ENCODE data around the gene HLA-DMA. TPM values are rescaled to one million over a fixed set of nuclear protein-coding genes. Genes with fewer than 3 reads are reported as not detected.

The HLA-DMA gene
- total and polyA plus RNA-seq, 4 donors = 6.2 to 15.1 (median 8.9) TPM

DNA sequence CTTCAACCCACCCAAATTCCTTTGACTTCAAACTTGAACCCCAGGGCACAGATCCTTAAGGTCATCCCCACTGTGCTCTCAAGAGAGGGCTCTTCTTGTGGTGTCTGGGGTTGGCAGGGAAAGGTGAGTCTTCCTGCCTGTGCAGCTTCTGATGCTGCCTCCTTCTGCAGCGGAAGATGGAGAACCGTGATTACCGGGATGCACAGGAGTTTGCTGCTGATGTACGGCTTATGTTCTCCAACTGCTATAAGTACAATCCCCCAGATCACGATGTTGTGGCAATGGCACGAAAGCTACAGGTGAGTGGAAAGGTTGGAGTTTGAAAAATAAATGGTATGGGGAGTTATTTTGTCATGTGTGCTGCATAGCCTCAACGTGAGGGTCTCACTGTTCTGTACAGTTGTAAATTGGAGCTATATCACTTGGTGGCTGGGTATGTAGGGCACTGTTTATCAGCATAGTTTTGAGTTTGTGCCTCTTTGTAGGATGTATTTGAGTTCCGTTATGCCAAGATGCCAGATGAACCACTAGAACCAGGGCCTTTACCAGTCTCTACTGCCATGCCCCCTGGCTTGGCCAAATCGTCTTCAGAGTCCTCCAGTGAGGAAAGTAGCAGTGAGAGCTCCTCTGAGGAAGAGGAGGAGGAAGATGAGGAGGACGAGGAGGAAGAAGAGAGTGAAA is 24.5 kb upstream of the HLA-DMA start:
- TF ChIP-seq HNF4G (IDR thresholded peaks at IDR 0.05) (no peak), EGR1 (IDR thresholded peaks at IDR 0.05; ENCODE audit: low read depth in 2 of 2) (no peak), RAD21 (IDR thresholded peaks at IDR 0.05) (no peak), FOXA2 (IDR thresholded peaks at IDR 0.05) (no peak), TAF1 (conservative IDR thresholded peaks at IDR 0.05) (no peak), SP1 (IDR thresholded peaks at IDR 0.05) (no peak), YY1 (IDR thresholded peaks at IDR 0.05) (no peak), NR2F2 (IDR thresholded peaks at IDR 0.05) (no peak), HNF4A (conservative IDR thresholded peaks at IDR 0.05) (no peak), GABPA (IDR thresholded peaks at IDR 0.05 in 1 of 2, conservative IDR thresholded peaks at IDR 0.05 in 1 of 2) (no peak), JUND (IDR thresholded peaks at IDR 0.05) (no peak)
- TF ChIP-seq, protein P1, sequence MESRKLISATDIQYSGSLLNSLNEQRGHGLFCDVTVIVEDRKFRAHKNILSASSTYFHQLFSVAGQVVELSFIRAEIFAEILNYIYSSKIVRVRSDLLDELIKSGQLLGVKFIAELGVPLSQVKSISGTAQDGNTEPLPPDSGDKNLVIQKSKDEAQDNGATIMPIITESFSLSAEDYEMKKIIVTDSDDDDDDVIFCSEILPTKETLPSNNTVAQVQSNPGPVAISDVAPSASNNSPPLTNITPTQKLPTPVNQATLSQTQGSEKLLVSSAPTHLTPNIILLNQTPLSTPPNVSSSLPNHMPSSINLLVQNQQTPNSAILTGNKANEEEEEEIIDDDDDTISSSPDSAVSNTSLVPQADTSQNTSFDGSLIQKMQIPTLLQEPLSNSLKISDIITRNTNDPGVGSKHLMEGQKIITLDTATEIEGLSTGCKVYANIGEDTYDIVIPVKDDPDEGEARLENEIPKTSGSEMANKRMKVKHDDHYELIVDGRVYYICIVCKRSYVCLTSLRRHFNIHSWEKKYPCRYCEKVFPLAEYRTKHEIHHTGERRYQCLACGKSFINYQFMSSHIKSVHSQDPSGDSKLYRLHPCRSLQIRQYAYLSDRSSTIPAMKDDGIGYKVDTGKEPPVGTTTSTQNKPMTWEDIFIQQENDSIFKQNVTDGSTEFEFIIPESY (IDR thresholded peaks at IDR 0.05) = no peak
- TF ChIP-seq, protein P2, sequence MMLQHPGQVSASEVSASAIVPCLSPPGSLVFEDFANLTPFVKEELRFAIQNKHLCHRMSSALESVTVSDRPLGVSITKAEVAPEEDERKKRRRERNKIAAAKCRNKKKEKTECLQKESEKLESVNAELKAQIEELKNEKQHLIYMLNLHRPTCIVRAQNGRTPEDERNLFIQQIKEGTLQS (IDR thresholded peaks at IDR 0.05) = no peak
- TF ChIP-seq, protein P3, sequence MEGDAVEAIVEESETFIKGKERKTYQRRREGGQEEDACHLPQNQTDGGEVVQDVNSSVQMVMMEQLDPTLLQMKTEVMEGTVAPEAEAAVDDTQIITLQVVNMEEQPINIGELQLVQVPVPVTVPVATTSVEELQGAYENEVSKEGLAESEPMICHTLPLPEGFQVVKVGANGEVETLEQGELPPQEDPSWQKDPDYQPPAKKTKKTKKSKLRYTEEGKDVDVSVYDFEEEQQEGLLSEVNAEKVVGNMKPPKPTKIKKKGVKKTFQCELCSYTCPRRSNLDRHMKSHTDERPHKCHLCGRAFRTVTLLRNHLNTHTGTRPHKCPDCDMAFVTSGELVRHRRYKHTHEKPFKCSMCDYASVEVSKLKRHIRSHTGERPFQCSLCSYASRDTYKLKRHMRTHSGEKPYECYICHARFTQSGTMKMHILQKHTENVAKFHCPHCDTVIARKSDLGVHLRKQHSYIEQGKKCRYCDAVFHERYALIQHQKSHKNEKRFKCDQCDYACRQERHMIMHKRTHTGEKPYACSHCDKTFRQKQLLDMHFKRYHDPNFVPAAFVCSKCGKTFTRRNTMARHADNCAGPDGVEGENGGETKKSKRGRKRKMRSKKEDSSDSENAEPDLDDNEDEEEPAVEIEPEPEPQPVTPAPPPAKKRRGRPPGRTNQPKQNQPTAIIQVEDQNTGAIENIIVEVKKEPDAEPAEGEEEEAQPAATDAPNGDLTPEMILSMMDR (IDR thresholded peaks at IDR 0.05; ENCODE audit: low read depth, low read length, missing input control) = no peak
- TF ChIP-seq, protein P4, sequence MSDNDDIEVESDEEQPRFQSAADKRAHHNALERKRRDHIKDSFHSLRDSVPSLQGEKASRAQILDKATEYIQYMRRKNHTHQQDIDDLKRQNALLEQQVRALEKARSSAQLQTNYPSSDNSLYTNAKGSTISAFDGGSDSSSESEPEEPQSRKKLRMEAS (IDR thresholded peaks at IDR 0.05) = no peak
- 57% methylated on average over 10 of the region's 10 CpGs for WGBS
- peaks cover 28 to 74% (median 66%) of the 10 kb centered on the region in 4 donors for H3K36me3 ChIP-seq (ENCODE audit: control insufficient read depth in 4 of 4, insufficient read depth in 3 of 4, low read depth in 1 of 4, low read length in 3 of 4)
- H3K4me3 ChIP-seq (ENCODE audit: low read depth in 1 of 3, low read length in 3 of 3) = peak overlapping the region in 1 of 3 donors; percentile 6
- peak overlapping the region in 1 of 2 donors; percentile 7 for H3K27ac ChIP-seq (ENCODE audit: low read depth in 1 of 2, low read length in 2 of 2)
- no peaks in the 10 kb centered on the region for H3K27me3 ChIP-seq (ENCODE audit: control insufficient read depth in 4 of 4, insufficient read depth in 4 of 4, low read length in 3 of 4)
- DNase-seq (ENCODE audit: low spot score) = no peak
- no peaks in the 10 kb centered on the region for H3K9me3 ChIP-seq (ENCODE audit: control insufficient read depth in 4 of 4, low read length in 3 of 4)
- peaks cover 1 to 55% (median 47%) of the 10 kb centered on the region in 4 donors for H3K4me1 ChIP-seq (ENCODE audit: control insufficient read depth in 4 of 4, insufficient read depth in 4 of 4, low read length in 3 of 4)
- H3K9ac ChIP-seq (ENCODE audit: low read depth in 1 of 2, low read length in 2 of 2) = no peak overlapping the region

DNA sequence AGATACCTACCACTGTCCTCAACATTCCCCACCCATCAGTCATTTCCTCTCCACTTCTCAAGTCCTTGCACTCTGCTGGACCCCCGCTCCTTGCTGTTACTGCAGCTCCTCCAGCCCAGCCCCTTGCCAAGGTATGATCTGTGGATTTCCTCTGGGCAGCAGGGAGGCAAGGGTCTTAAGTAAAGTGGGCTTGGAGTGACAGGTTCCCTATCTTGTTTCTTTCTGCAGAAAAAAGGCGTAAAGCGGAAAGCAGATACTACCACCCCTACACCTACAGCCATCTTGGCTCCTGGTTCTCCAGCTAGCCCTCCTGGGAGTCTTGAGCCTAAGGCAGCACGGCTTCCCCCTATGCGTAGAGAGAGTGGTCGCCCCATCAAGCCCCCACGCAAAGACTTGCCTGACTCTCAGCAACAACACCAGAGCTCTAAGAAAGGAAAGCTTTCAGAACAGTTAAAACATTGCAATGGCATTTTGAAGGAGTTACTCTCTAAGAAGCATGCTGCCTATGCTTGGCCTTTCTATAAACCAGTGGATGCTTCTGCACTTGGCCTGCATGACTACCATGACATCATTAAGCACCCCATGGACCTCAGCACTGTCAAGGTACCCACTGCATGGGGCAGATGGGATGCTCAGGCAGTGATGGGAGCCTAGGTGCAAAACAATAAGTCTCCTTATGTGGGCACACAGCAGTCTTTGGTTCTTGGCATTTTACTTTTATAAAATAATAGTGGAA is 23.6 kb upstream of the HLA-DMA start:
- peaks cover 1 to 55% (median 47%) of the 10 kb centered on the region in 4 donors for H3K4me1 ChIP-seq (ENCODE audit: control insufficient read depth in 4 of 4, insufficient read depth in 4 of 4, low read length in 3 of 4)
- no peaks in the 10 kb centered on the region for H3K9me3 ChIP-seq (ENCODE audit: control insufficient read depth in 4 of 4, low read length in 3 of 4)
- H3K36me3 ChIP-seq (ENCODE audit: control insufficient read depth in 4 of 4, insufficient read depth in 3 of 4, low read depth in 1 of 4, low read length in 3 of 4) = peaks cover 29 to 67% (median 62%) of the 10 kb centered on the region in 4 donors
- 88% methylated on average over 7 of the region's 7 CpGs for WGBS
- H3K4me3 ChIP-seq (ENCODE audit: low read depth in 1 of 3, low read length in 3 of 3) = peak overlapping the region in 1 of 3 donors; percentile 0
- no peaks in the 10 kb centered on the region for H3K27me3 ChIP-seq (ENCODE audit: control insufficient read depth in 4 of 4, insufficient read depth in 4 of 4, low read length in 3 of 4)
- DNase-seq (ENCODE audit: low spot score) = no peak
- H3K27ac ChIP-seq (ENCODE audit: low read depth in 1 of 2, low read length in 2 of 2) = no peak overlapping the region
- TF ChIP-seq, protein P4 (IDR thresholded peaks at IDR 0.05) = no peak
- TF ChIP-seq TAF1 (conservative IDR thresholded peaks at IDR 0.05) = no peak
- TF ChIP-seq, protein P1 (IDR thresholded peaks at IDR 0.05) = no peak
- no peak for TF ChIP-seq FOXA2 (IDR thresholded peaks at IDR 0.05)
- TF ChIP-seq RXRA (IDR thresholded peaks at IDR 0.05) = no peak
- TF ChIP-seq RAD21 (IDR thresholded peaks at IDR 0.05) = no peak
- no peak for TF ChIP-seq SP1 (IDR thresholded peaks at IDR 0.05)
- H3K9ac ChIP-seq (ENCODE audit: low read depth in 1 of 2, low read length in 2 of 2) = no peak overlapping the region

Measured in liver (tissue), 9 donors.